ENCODE measurements around the gene ACIN1. TPM values are rescaled to one million over a fixed set of nuclear protein-coding genes. Genes with fewer than 3 reads are reported as not detected.
A peak's percentile ranks its signal among the peaks of the same experiment; 100 is the strongest.

The ACIN1 gene
- polyA plus RNA-seq, 4 donors, result 53.8 to 228 (median 84.7) TPM

DNA sequence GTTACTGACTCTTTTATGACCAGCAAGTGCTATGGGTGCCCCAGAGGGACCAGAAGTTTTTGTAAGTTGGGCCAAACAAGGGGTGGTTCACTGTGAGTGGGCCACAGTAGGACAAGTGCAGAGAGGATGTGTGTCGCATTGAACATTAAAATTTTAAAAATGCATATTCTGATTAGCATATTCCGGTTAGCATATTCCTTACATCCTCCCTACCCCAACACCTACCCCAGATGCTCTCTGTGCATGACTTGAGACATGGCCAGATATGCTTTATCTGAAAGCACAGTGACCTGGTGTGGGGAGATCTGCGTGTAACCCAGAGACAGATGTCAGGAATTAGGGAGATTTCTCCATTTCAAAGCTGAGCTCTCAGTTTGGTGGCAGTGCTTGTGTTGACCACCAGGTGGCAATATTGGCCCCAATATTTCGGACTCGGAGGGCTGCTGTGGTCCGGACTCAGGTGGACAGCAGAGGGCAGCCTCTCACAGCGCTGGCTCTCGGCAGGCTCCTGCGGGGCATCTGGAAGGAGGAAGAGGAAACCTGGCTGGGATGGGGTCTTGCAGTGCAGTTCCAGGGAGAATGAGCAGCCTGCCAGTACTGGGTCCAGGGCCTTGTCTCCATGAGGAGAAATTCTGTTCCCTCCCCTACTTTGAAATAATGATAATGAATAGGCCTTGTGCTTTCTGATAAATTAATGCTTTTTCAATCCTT, 25.8 kb upstream of the ACIN1 start:
- Histone ChIP-seq H3K9me3 (ENCODE audit: control insufficient read depth in 2 of 2, insufficient read depth in 1 of 2, low read depth in 1 of 2, low read length in 1 of 2) (no peaks in the 10 kb centered on the region), H3K36me3 (ENCODE audit: control insufficient read depth in 3 of 3, insufficient read depth in 2 of 3, low read depth in 1 of 3, low read length in 3 of 3) (peaks cover 0 to 3% (median 0%) of the 10 kb centered on the region in 3 donors), H3K4me1 (ENCODE audit: control insufficient read depth in 3 of 3, insufficient read depth in 2 of 3, low read depth in 1 of 3, low read length in 2 of 3) (peaks cover 0 to 16% (median 0%) of the 10 kb centered on the region in 3 donors), H3K4me3 (ENCODE audit: low read depth in 1 of 3, low read length in 3 of 3) (no peak overlapping the region), H3K27me3 (ENCODE audit: control insufficient read depth in 3 of 3, insufficient read depth in 3 of 3, low read length in 3 of 3) (peaks cover 0 to 4% (median 0%) of the 10 kb centered on the region in 3 donors), H3K27ac (ENCODE audit: low read depth in 1 of 3, low read length in 2 of 3) (peak overlapping the region in 1 of 3 donors; percentile 80)
- WGBS, 3 donors, result 18 to 20% (median 19%) methylated on average over 9 of the region's 9 CpGs
- no peak for FAIRE-seq
- DNase-seq, result peak; percentile 85 to 90

DNA sequence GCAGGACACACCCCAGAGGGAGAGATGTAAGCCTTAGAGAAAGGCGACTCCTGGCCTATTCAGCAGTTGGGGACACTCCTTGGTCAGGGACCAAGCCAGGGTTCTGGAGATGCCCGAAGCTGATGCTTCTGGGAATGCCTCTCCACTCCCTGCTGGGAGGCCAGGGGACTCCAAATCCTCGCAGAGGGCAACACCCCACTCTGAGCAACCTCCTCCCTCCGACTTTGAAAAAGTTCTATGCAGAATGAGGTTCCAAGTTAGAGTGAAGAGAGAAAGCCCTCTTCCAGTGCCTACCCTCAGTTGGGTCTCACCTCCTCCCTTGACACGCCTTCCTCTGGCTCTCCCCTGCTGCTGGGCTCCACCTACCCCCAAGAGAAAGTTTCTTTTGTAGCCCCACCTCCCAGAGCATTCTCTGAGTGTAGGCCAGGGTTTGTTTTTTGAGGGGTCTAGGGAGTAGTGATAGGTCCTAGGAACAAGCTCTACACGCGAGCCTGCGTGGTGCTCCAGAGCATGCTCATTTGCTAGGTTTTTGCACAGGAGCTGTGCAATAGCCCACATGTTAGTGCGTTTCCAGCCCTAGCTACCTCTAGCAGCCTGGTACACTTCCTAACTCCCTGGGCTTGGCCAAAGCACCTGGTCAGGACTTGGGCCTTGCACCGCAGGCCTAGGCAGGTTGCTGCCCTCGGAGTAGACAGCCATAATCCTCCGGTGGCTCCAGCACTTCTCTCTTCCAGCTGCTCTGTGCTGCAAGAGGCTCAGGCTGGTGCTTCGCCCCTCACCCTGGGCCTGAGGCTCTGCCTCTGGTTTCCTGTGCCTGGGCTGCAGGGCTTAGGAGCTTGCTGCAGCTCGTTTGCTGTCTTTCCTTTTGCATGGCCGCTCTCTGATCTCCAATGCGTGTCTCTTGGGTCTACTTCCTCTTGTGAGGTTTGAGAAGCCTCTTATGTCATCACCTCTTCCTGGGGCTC, 24.7 kb upstream of the ACIN1 start:
- 70 to 80% (median 73%) methylated on average over 16 of the region's 16 CpGs for WGBS, 3 donors
- no peak for FAIRE-seq
- Histone ChIP-seq H3K9me3 (ENCODE audit: control insufficient read depth in 2 of 2, insufficient read depth in 1 of 2, low read depth in 1 of 2, low read length in 1 of 2) (no peaks in the 10 kb centered on the region), H3K4me1 (ENCODE audit: control insufficient read depth in 3 of 3, insufficient read depth in 2 of 3, low read depth in 1 of 3, low read length in 2 of 3) (peaks cover 0 to 16% (median 0%) of the 10 kb centered on the region in 3 donors), H3K27ac (ENCODE audit: low read depth in 1 of 3, low read length in 2 of 3) (peak overlapping the region in 1 of 3 donors; percentile 3), H3K27me3 (ENCODE audit: control insufficient read depth in 3 of 3, insufficient read depth in 3 of 3, low read length in 3 of 3) (peaks cover 0 to 4% (median 0%) of the 10 kb centered on the region in 3 donors), H3K4me3 (ENCODE audit: low read depth in 1 of 3, low read length in 3 of 3) (no peak overlapping the region), H3K36me3 (ENCODE audit: control insufficient read depth in 3 of 3, insufficient read depth in 2 of 3, low read depth in 1 of 3, low read length in 3 of 3) (no peaks in the 10 kb centered on the region)
- no peak for DNase-seq

DNA sequence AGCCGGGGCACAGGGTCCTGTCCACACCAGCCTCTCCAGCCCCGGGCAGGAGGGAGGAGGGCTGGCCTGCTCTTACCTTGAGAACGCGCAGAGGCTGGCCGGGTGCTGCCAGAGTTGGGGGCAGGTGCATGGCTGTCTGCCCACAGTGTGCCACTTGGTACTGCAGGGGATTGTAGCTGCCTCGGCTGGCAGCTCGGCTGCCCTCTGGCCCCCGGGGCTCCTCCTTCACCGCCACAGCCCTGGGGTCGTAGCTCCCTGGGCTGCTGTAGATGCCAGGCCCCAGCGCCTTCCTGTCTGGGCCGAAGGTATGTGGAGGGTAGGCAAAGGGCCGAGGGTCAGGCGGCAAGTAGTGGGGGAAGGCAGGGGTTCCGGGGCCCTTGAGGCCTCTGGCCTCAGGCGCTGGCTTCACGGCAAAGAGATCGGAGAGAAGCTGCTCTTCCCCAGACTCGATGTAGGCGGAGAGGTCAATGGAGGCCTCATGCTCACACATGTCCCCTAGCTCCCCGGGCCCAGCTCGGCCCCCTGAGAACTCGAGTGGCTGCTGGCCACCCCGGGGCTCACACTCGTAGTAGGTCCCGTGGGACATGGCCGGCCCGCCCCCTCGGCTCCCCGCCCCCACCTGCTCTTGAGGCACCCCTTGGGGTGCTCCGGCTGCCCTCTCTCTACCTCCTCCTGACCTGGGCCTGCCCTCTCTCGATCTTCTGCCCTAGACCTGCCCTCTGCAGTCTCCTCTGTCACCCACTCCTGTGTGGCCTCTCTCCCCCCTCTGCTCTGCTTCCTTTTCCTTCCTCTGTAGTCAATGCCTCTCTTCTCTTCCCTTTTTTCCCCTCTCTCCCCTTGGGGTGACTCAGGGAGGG, 23.8 kb upstream of the ACIN1 start, which contains the start of gene CEBPE:
Gene CEBPE (minus strand): TSS at position 750 of the 857 bp plus-strand sequence. CDS start 164 bp downstream, at position 586.
- no peak within 1 kb of the TSS for H3K4me3 ChIP-seq (ENCODE audit: low read depth in 1 of 3, low read length in 3 of 3)
- peak within 1 kb of the TSS in 1 of 3 donors; percentile 3 for H3K27ac ChIP-seq (ENCODE audit: low read depth in 1 of 3, low read length in 2 of 3)
- H3K36me3 ChIP-seq (ENCODE audit: control insufficient read depth in 3 of 3, insufficient read depth in 2 of 3, low read depth in 1 of 3, low read length in 3 of 3), result no peaks in the 10 kb centered on the region
- 82% methylated on average over 18 to 32 of the region's 32 CpGs for WGBS, 3 donors
- no peaks in the 10 kb centered on the region for H3K9me3 ChIP-seq (ENCODE audit: control insufficient read depth in 2 of 2, insufficient read depth in 1 of 2, low read depth in 1 of 2, low read length in 1 of 2)
- no peak for FAIRE-seq
- DNase-seq, result no peak
- H3K27me3 ChIP-seq (ENCODE audit: control insufficient read depth in 3 of 3, insufficient read depth in 3 of 3, low read length in 3 of 3), result peaks cover 0 to 4% (median 0%) of the 10 kb centered on the region in 3 donors
- H3K4me1 ChIP-seq (ENCODE audit: control insufficient read depth in 3 of 3, insufficient read depth in 2 of 3, low read depth in 1 of 3, low read length in 2 of 3), result peaks cover 0 to 16% (median 0%) of the 10 kb centered on the region in 3 donors

DNA sequence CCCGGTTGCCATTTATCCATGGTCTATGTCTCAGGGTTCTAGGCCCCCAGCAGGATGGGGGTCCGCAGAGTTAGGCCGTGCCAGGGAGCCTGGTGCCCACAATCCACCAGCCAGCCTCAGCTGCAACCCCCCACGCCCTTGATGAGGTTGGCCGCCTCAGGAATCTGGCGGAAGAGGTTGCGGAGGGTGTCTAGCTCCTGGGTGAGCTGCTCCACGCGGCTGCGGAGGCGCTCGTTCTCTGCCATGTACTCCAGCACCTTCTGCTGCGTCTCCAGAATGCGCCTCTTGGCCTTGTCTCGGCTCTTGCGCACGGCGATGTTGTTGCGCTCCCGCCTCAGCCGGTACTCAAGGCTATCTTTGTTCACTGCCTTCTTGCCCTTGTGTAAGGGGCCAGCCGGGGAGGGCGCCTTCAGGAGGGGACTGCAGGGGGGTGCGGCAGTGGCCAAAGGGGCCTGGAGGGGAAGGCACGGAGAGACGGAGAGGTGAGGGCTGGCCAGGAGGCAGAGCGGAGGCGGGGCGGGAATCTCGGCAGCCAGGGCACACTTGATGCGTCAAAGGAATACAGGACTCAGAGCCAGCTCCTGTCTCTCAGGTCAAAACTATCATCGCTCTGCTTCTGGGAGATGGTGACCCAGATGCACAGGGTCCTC, 22.6 kb upstream of the ACIN1 start:
- Histone ChIP-seq H3K36me3 (ENCODE audit: control insufficient read depth in 3 of 3, insufficient read depth in 2 of 3, low read depth in 1 of 3, low read length in 3 of 3) (no peaks in the 10 kb centered on the region), H3K27ac (ENCODE audit: low read depth in 1 of 3, low read length in 2 of 3) (no peak overlapping the region), H3K27me3 (ENCODE audit: control insufficient read depth in 3 of 3, insufficient read depth in 3 of 3, low read length in 3 of 3) (peaks cover 0 to 9% (median 0%) of the 10 kb centered on the region in 3 donors), H3K9me3 (ENCODE audit: control insufficient read depth in 2 of 2, insufficient read depth in 1 of 2, low read depth in 1 of 2, low read length in 1 of 2) (no peaks in the 10 kb centered on the region), H3K4me1 (ENCODE audit: control insufficient read depth in 3 of 3, insufficient read depth in 2 of 3, low read depth in 1 of 3, low read length in 2 of 3) (peaks cover 0 to 20% (median 0%) of the 10 kb centered on the region in 3 donors), H3K4me3 (ENCODE audit: low read depth in 1 of 3, low read length in 3 of 3) (no peak overlapping the region)
- 89 to 90% (median 89%) methylated on average over 32 of the region's 32 CpGs for WGBS, 3 donors
- DNase-seq (no peak), FAIRE-seq (no peak)

DNA sequence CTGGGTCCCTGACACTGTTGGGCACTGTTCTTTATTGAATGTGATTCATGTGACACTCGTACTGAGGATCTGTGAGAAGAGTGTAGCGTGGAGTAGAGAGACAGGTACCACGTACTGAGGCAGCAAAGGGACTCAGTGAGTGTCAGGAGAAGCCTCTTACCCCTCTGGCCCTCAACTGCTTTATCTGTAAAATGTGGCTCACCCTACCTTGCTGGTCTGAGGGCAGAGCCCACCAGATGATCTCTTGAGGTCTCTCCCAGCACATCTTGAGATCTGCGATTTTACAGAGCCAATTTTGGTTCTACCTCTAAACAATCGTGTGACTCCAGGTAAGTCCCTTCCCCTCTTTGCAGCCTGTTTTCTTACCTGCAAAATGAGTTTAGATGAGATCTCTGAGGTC, 21.0 kb upstream of the ACIN1 start:
- Histone ChIP-seq H3K4me1 (ENCODE audit: control insufficient read depth in 3 of 3, insufficient read depth in 2 of 3, low read depth in 1 of 3, low read length in 2 of 3) (peaks cover 0 to 5% (median 0%) of the 10 kb centered on the region in 3 donors), H3K4me3 (ENCODE audit: low read depth in 1 of 3, low read length in 3 of 3) (no peak overlapping the region), H3K36me3 (ENCODE audit: control insufficient read depth in 3 of 3, insufficient read depth in 2 of 3, low read depth in 1 of 3, low read length in 3 of 3) (no peaks in the 10 kb centered on the region), H3K27ac (ENCODE audit: low read depth in 1 of 3, low read length in 2 of 3) (no peak overlapping the region), H3K27me3 (ENCODE audit: control insufficient read depth in 3 of 3, insufficient read depth in 3 of 3, low read length in 3 of 3) (peaks cover 0 to 20% (median 4%) of the 10 kb centered on the region in 3 donors), H3K9me3 (ENCODE audit: control insufficient read depth in 2 of 2, insufficient read depth in 1 of 2, low read depth in 1 of 2, low read length in 1 of 2) (no peaks in the 10 kb centered on the region)
- FAIRE-seq (no peak), DNase-seq (no peak)
- 84 to 90% (median 87%) methylated on average over 5 of the region's 5 CpGs for WGBS, 3 donors

DNA sequence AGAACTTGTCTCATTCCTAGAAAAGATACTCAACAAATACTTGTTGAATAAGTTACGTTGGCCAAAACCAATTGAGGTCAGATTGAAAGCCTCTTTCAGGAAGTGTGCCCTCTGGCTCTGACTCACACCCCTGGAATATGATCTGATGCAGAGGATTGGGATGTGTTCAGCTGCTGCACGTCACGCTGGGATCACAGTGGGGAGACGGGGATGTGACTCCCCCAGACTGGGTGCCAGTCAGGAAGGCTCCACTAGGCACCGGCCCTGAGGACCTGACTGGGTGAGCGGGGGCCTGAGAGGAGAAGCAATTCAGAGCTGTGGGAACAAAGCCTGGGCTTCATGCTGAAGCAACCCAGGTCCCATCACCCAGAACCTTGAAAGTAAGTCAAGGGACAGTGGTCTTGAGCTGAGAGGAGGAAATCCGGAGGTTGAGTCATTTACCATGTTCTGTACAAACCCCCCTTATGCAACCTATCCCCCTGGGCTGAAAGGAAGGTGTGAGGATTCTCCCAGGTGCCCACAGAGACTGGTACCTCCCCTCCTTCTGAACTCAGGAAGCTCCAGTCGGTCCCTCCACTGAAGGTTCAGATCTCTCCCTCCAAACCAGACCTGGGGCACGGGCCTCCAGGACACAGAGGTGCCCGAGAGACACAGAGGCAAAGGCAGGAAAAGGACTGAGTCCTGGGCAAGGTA, 20.2 kb upstream of the ACIN1 start:
- no peaks in the 10 kb centered on the region for H3K36me3 ChIP-seq (ENCODE audit: control insufficient read depth in 3 of 3, insufficient read depth in 2 of 3, low read depth in 1 of 3, low read length in 3 of 3)
- H3K4me3 ChIP-seq (ENCODE audit: low read depth in 1 of 3, low read length in 3 of 3), result no peak overlapping the region
- FAIRE-seq, result no peak
- H3K9me3 ChIP-seq (ENCODE audit: control insufficient read depth in 2 of 2, insufficient read depth in 1 of 2, low read depth in 1 of 2, low read length in 1 of 2), result no peaks in the 10 kb centered on the region
- H3K4me1 ChIP-seq (ENCODE audit: control insufficient read depth in 3 of 3, insufficient read depth in 2 of 3, low read depth in 1 of 3, low read length in 2 of 3), result peaks cover 0 to 4% (median 0%) of the 10 kb centered on the region in 3 donors
- no peak overlapping the region for H3K27ac ChIP-seq (ENCODE audit: low read depth in 1 of 3, low read length in 2 of 3)
- no peak for DNase-seq
- WGBS, 3 donors, result 61 to 79% (median 68%) methylated on average over 10 of the region's 10 CpGs
- peaks cover 0 to 24% (median 4%) of the 10 kb centered on the region in 3 donors for H3K27me3 ChIP-seq (ENCODE audit: control insufficient read depth in 3 of 3, insufficient read depth in 3 of 3, low read length in 3 of 3)

DNA sequence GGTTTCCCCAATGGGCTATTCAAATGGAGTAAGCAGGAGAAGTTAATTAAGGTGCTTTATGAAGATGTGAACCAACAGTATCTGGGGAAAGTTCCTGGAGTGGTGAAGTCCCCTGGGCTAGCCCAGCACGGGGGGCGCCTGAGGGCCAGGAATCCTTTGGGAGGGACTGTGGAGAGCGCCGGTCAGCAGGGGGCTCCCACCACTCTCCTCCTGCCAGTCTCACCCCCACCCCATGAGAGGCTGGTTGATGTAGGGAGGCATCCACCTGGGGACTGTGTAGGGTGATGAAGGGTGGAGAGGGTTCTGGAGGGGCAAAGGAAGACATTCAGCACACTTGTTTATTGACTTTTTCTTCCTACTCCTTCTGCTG, 19.7 kb upstream of the ACIN1 start:
- 71 to 84% (median 77%) methylated on average over 4 of the region's 4 CpGs for WGBS, 3 donors
- no peaks in the 10 kb centered on the region for H3K36me3 ChIP-seq (ENCODE audit: control insufficient read depth in 3 of 3, insufficient read depth in 2 of 3, low read depth in 1 of 3, low read length in 3 of 3)
- DNase-seq, result no peak

More for the DNA sequence above, 19.7 kb upstream of the ACIN1 start:
- H3K27me3 ChIP-seq (ENCODE audit: control insufficient read depth in 3 of 3, insufficient read depth in 3 of 3, low read length in 3 of 3), result peaks cover 0 to 28% (median 4%) of the 10 kb centered on the region in 3 donors
- H3K4me1 ChIP-seq (ENCODE audit: control insufficient read depth in 3 of 3, insufficient read depth in 2 of 3, low read depth in 1 of 3, low read length in 2 of 3), result peaks cover 0 to 4% (median 0%) of the 10 kb centered on the region in 3 donors
- H3K9me3 ChIP-seq (ENCODE audit: control insufficient read depth in 2 of 2, insufficient read depth in 1 of 2, low read depth in 1 of 2, low read length in 1 of 2), result no peaks in the 10 kb centered on the region
- H3K27ac ChIP-seq (ENCODE audit: low read depth in 1 of 3, low read length in 2 of 3), result no peak overlapping the region
- no peak for FAIRE-seq
- H3K4me3 ChIP-seq (ENCODE audit: low read depth in 1 of 3, low read length in 3 of 3), result no peak overlapping the region
